ENCODE data around the gene FOSB.
"Not testable (repeated sequence)": the region's sequence is repeated elsewhere in the genome, so short reads cannot be mapped to it uniquely, and the experiment has no call there.

DNA sequence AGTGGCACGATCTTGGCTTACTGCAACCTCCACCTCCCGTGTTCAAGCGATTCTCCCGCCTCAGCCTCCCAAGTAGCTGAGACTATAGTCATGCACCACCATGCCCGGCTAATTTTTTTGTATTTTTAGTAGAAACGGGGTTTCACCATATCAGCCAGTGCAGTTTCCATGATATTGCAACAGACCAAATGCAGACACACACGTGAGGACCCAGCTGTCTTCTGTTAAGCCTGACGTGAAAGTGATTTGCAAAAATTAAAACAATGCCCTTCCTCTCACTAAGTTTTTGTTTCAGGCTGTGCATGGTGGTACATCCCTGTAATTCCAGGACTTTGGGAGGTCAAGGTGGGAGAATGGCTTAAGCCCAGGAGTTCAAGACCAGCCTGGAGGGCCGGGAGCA, 36.8 kb upstream of the FOSB start:
- TF ChIP-seq, protein P1, sequence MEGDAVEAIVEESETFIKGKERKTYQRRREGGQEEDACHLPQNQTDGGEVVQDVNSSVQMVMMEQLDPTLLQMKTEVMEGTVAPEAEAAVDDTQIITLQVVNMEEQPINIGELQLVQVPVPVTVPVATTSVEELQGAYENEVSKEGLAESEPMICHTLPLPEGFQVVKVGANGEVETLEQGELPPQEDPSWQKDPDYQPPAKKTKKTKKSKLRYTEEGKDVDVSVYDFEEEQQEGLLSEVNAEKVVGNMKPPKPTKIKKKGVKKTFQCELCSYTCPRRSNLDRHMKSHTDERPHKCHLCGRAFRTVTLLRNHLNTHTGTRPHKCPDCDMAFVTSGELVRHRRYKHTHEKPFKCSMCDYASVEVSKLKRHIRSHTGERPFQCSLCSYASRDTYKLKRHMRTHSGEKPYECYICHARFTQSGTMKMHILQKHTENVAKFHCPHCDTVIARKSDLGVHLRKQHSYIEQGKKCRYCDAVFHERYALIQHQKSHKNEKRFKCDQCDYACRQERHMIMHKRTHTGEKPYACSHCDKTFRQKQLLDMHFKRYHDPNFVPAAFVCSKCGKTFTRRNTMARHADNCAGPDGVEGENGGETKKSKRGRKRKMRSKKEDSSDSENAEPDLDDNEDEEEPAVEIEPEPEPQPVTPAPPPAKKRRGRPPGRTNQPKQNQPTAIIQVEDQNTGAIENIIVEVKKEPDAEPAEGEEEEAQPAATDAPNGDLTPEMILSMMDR (IDR thresholded peaks at IDR 0.05; ENCODE audit: insufficient read depth, low read depth, low read length), result not testable (repeated sequence)
- TF ChIP-seq EZH2 (IDR thresholded peaks at IDR 0.05; ENCODE audit: insufficient read depth, low read length), result not testable (repeated sequence)
